Activated naive CD4-positive, alpha-beta T cell treated with anti-CD3 and anti-CD28 coated beads, Interleukin-2, amount 50 U/mL, for 16 hours (primary cell): Measurements from ENCODE around the gene RANBP3.
A peak's percentile ranks its signal among the peaks of the same experiment; 100 is the strongest.

Source experiments
- DNase-seq: peaks from one replicate; pipeline ENCODE4 v3.0.0-alpha.2; 2020

The RANBP3 gene

GRCh38 chr19:5921516-5922160, 56.3 kb downstream of the RANBP3 start:
- no peak for DNase-seq

- no peak for DNase-seq
Measured at GRCh38 chr19:5918463-5919079, 59.4 kb downstream of the RANBP3 start.

GRCh38 chr19:5917431-5918107, 60.4 kb downstream of the RANBP3 start:
- no peak for DNase-seq

GRCh38 chr19:5916181-5916708, 61.7 kb downstream of the RANBP3 start:
- DNase-seq, result no peak

GRCh38 chr19:5915782-5916165, 62.2 kb downstream of the RANBP3 start:
- DNase-seq, result no peak

- DNase-seq, result no peak
Measured at GRCh38 chr19:5914946-5915781, 62.8 kb downstream of the RANBP3 start.

GRCh38 chr19:5914358-5914774, 63.6 kb downstream of the RANBP3 start:
- no peak for DNase-seq

- no peak for DNase-seq
Measured at GRCh38 chr19:5913739-5914357, 64.1 kb downstream of the RANBP3 start, which contains the start of gene CAPS. Gene CAPS (plus strand): TSS chr19:5914254. CDS start chr19:5914407, 153 bp downstream.

GRCh38 chr19:5911366-5911765, 66.6 kb downstream of the RANBP3 start:
- DNase-seq, result no peak

- DNase-seq, result no peak
Measured at GRCh38 chr19:5910638-5910907, 67.4 kb downstream of the RANBP3 start.

GRCh38 chr19:5908773-5909442, 69.0 kb downstream of the RANBP3 start:
- no peak for DNase-seq

- peak; percentile 28 for DNase-seq
Measured at GRCh38 chr19:5907241-5907640, 70.7 kb downstream of the RANBP3 start.

- no peak for DNase-seq
Measured at GRCh38 chr19:5905114-5905778, 72.7 kb downstream of the RANBP3 start.

GRCh38 chr19:5904352-5905113, 73.4 kb downstream of the RANBP3 start, which contains the start of gene VMAC:
Gene VMAC (plus strand): TSS chr19:5904872. CDS start chr19:5904891, 19 bp downstream.
- peak; percentile 100 for DNase-seq

GRCh38 chr19:5903624-5904351, 74.2 kb downstream of the RANBP3 start, which contains the start of gene NDUFA11:
Gene NDUFA11 (minus strand): TSS chr19:5903790. CDS start chr19:5903708, 82 bp downstream.
- DNase-seq, result peak; percentile 97

- no peak for DNase-seq
Measured at GRCh38 chr19:5903056-5903623, 74.8 kb downstream of the RANBP3 start.

- DNase-seq, result no peak
Measured at GRCh38 chr19:5900976-5901375, 77.0 kb downstream of the RANBP3 start.

GRCh38 chr19:5899728-5900526, 78.0 kb downstream of the RANBP3 start:
- no peak for DNase-seq
